GM18870 (cell line): ENCODE measurements around the gene POMGNT1.
A peak's percentile ranks its signal among the peaks of the same experiment; 100 is the strongest.
"Not testable (repeated sequence)": the region's sequence is repeated elsewhere in the genome, so short reads cannot be mapped to it uniquely, and the experiment has no call there.

Experiments used
- ATAC-seq: cut with Tn5 transposase; IDR thresholded peaks from one replicate; pipeline ENCODE4 v1.9.1; 2021; ENCODE audit warnings: moderate library complexity; ENCODE audit not compliant: unreplicated experiment

POMGNT1 gene

DNA sequence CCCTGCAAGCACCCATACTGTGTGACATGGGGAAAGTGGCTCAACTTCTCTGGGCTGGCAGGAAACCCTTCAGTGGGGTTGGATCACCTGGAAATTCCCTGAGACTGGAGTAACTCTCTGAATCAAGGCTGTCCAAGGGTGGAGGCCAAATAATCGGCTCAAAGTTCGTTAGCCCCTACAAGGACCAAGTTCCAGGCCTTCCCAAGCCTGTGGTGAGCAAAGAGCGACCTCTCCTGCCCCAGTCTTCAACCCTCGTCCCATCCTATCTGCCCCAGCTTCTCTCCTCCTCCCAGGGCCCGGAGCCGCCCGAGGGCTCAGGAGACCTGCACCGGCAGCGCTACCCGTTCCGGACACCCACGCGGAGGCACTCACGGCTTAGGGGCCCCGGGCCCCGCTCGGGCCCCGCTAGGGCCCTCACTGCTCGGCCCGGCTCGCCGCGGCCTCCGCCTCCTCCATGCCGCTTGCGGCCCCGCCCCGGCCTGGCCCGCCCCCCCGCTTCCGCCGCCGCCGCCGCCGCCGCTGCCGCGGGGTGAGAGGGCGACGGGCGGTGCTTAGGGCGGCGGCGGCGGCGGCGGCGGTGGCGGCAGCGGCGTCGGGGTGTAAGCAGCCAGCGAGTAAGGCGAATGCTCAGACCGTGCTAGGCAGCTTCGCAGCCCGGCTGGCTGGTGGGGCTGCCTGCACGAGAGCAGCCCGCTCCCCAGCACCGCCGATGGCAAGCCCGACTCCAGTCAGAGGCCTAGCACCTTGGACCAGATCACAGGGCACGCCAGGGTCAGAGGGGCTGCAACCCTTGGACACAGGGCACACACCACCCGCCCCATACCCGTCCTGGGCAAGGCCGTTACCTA is at the start of gene POMGNT1:
Gene POMGNT1 (minus strand): TSS at position 471 of the 848 bp plus-strand sequence. CDS start 613 bp downstream, outside the sequence.
- peak; percentile 39 for ATAC-seq

DNA sequence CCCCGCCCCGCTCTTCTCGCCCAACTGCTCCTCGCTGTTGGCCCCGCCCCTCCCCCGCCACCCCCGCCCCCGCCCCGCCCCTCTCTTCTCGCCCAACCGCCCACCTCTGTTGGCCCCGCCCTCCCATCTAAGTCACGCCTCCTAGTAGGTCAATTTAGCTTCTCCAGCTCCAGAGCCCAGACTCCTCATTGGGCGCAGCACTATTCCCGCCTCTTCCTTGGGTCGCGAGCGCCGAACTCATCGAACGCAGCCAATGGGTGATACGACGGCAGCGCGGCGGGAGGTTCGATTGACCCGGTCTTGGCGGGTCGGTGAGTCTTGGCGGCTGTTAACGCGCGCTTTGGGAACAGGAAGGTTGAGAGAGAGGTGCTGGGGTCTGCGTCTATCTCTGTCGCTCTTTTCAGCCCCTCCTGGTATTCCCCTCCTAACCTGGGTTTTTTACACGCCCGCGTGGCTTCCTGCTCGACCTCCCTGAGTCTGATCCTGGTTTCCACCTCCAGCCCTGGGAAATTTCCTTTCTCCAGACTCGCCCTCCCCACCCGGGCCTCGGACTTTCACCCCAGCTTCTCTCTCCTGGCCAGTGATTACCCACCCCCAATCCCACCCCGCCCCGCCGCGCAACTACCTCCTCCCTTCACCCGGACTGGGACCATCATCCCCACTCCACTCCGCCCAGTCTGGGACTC is 49.3 kb upstream of the POMGNT1 start, which contains the start of gene RAD54L:
Gene RAD54L (plus strand): TSS at position 328 of the 686 bp plus-strand sequence. CDS start 643 bp downstream, outside the sequence.
- peak; percentile 88 for ATAC-seq

DNA sequence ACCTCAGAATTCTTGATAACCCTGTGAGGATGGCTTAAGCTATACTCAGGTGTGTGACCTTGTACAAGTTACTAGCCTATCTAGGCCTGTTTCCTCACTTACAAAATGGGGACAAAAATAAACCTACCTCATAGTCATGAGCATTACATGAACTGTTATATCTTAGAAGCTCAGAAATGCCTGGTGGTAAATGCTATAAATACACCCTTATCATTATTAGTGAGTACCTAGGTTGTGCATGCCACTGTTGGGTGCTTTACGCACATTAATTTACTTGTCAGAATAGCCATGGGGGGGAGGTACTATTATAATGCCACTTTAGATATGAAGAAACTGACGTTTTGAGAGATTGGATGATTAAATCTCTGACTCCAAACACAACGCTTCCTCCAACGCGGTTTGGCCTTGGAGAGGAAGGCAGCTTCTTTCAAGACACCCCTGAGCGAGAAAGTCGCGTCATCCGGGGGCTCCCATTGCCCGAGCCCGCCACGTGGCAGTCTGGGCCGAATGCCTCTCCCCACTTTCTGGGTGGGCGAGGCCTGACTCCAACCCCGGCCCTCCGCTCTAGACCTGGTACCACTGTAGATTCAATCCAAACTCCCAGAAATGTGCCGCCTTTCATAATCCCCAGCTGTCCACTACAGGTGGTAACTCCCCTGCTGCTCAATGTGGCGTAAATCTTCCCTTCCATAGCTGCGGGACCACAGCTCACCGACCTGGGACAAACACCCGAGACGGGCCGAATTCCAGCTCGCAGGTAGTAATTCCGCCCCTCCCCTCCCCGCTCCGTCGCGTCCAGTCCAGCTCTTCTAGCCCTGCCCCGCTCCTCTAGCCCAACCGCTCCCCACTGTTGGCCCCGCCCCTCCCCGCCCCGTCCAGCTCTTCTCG is 48.6 kb upstream of the POMGNT1 start:
- peak; percentile 10 for ATAC-seq

DNA sequence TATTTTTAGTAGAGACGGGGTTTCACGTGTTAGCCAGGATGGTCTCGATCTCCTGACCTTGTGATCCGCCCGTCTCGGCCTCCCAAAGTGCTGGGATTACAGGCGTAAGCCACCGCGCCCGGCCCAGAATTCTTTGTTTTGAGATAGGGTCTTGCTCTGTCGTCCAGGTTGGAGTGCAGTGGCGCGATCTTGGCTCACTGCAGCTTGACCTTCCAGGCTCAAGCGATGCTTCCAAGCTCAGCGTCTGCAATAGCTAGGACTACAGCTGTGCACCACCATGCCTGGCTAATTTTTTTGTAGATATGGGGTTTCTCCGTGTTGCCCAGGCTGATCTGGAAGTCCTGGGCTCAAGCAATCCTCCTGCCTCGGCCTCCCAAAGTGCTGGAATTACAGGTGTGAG is 47.9 kb upstream of the POMGNT1 start:
- not testable (repeated sequence) for ATAC-seq

DNA sequence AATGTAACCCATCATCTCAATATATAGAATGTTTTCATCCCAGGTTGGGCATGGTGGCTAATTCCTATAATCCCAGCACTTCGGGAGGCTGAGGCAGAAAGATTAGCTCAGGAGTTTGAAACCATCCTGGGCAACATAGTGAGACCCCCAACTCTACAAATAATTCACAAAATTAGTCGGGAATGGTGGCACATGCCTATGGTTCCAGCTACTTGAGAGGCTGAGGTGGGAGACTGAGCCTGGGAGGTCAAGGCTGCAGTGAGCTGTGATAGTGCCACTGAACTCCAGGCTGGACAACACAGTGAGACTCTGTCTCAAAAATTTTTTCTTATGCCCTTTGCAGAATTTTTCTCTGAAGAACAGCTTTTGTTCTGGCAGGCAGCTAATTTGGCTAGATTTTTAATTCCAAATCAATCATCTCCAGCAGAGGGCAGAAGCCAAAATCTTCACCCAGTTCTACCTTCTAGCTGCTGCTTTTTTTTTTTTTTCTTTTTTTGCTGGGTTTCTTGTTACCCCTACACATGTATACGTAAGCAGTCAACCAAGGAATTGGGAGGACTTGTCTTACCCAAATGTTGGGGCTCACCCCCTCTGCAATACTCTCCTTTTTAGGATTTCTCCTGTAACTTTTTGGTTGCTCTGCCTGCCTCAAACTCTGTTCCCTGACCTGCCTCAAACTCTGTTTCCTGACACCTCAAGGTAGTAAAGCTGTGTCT is 46.6 kb upstream of the POMGNT1 start:
- no peak for ATAC-seq

DNA sequence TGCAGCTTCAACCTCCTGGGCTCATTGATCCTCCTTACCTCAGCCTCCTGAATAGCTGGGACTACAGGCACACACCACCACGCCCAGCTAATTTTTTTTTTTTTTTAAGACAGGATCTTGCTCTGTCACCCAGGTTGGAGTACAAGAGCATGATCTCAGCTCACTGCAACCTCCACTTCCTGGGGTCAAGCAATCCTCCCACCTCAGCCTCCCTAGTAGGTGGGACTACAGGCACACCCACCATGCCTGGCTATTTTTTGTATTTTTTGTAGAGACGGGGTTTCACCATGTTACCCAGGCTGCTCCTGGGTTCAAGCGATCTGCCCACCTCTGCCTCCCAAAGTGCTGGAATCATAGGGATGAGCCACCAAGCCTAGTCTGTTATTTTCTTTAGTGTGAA is 45.6 kb upstream of the POMGNT1 start:
- ATAC-seq, result not testable (repeated sequence)

DNA sequence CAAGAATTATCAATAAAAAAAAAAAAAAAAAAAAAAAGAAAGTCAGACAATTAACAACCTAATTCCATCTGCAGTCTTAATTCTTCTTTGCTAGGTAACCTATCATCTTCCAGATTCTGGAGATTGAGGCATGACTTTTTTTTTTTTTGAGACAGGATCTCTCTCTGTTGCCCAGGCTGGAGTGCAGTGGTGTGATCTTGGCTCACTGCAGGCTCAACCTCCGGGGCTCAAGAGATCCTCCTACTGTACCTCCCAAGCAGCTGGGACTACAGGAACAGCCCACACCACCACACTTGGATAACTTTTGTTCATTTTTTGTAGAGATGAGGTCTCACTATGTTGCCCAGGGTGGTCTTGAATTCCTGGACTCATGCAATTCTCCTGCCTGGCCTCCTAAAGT is 44.7 kb upstream of the POMGNT1 start:
- ATAC-seq, result no peak

DNA sequence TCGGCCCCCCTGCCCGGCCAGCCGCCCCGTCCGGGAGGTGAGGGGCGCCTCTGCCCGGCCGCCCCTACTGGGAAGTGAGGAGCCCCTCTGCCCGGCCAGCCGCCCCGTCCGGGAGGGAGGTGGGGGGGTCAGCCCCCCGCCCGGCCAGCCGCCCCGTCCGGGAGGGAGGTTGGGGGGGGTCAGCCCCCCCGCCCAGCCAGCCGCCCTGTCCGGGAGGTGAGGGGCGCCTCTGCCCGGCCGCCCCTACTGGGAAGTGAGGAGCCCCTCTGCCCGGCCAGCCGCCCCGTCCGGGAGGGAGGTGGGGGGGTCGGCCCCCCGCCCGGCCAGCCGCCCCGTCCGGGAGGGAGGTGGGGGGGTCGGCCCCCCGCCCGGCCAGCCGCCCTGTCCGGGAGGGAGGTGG is 43.5 kb upstream of the POMGNT1 start:
- ATAC-seq, result not testable (repeated sequence)

DNA sequence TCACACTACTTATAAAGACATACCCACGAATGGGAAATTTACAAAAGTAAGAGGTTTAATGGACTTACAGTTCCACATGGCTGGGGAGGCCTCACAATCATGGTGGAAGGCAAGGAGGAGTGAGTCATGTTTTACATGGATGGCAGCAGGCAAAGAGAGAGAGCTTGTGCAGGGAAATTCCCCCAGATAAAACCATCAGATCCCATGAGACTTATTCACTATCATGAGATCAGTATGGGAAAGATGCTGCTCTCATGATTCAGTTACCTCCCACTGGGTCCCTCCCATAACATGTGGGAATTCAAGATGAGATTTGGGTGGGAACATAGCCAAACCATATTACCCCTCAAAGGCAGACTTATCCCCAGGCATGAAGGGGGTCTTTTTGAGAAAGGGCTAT is 40.6 kb upstream of the POMGNT1 start:
- ATAC-seq, result not testable (repeated sequence)

DNA sequence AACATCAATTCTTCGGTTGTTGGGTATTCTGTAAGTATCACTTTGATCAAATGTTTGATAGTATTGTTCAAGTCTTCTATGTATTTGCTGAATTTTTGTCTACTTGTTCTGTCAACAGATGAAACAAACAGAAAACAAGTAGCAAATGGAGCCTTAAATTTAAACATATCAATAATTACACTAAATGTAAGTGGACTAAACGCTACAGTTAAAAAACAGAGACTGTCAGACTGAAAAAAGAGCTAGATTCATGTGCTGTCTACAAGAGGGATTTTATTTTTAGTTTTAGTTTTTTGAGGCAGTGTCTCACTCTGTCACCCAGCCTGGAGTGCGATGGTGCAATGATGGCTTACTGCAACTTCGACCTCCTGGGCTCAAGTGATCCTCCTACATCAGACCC is 38.6 kb upstream of the POMGNT1 start:
- ATAC-seq, result no peak

DNA sequence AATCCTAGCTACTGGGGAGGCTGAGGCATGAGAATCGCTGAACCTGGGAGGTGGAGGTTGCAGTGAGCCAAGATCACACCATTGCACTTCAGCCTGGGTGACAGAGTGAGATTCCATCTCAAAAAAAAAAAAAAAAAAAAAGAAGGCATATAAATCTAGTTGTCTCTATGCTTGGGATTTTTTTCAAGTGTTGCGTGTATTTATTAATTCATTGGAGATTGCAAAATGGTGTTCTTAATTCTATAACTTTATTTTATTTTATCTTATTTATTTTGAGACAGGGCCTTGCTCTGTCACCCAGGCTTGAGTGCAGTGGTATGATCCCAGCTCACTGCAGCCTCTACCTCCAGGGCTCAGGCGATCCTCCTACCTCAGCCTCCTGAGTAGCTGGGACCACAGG is 33.0 kb upstream of the POMGNT1 start:
- not testable (repeated sequence) for ATAC-seq

DNA sequence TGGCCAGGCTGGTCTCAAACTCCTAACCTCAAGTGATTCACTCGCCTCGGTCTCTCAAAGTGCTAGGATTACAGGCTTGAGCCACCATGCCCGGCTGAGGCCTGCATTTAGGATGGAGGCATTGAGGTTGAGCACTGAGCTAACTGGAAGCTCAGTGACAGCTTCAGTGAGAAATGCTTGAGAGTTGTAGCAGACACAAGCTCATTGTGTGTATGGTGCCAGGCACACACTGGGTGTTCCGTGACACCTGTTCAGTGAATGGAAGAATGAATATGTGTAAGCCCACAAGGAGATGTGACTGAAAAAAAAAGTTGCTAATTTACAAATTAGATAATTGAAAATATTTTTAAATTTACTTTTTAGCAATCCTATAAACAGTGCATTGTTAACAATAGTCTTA is 26.7 kb upstream of the POMGNT1 start:
- ATAC-seq, result no peak

DNA sequence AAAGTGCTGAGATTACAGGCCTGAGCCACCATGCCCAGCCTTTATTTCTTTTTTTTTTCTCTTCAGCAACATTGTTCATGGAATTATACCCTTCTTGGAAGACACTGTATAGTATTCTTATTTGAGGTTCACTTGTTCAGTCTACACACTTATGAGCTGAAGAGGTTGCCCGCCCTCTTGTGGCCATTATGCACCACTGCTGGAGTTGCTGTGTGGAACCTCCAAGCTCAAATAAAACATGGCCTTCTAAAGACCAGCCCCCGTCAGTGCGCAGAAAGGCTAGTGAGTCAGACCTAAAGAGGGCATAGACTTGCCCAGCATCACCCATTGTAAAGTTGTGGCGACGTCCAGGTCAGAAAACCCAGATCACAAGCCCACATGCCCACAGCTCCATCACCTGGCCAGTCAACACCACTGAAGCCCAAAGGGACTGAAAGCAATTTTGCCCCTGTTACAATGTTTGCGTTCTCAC is 25.3 kb upstream of the POMGNT1 start:
- peak; percentile 57 for ATAC-seq

DNA sequence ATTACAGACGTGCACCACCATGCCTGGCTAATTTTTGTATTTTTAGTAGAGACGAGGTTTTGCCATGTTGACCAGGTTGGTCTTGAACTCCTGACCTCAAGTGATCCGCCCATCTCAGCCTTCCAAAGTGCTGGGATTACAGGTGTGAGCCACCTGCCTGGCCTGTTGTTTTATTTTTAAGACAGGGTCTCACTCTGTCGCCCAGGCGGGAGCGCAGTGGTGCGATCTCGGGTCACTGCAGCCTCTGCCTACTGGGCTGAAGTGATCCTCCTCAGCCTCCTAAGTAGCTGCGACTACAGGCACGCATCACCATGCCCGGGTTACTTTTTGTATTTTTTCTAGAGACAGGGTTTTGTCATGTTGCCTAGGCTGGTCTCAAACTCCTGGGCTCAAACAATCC is 24.8 kb upstream of the POMGNT1 start:
- not testable (repeated sequence) for ATAC-seq

DNA sequence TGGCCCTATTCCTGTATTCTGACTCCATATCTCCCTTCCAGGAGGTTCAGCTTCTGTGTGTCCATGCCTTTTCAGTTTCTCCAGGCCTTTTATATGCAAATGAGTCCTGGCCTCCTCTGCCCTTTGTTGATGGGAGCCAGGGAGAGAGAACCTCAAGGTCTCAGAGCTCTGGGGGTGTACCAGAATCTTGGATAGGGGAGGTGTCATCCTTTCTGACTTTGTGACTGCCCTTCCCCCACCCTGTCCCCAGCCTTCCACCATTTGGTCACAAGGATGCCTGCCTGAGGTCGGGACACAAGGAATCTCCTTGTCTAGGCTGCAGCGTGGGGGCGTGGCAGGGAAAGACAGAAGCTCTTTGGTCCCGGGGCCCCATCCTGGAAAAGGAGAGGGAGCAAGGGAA is 23.5 kb upstream of the POMGNT1 start:
- ATAC-seq, result no peak

DNA sequence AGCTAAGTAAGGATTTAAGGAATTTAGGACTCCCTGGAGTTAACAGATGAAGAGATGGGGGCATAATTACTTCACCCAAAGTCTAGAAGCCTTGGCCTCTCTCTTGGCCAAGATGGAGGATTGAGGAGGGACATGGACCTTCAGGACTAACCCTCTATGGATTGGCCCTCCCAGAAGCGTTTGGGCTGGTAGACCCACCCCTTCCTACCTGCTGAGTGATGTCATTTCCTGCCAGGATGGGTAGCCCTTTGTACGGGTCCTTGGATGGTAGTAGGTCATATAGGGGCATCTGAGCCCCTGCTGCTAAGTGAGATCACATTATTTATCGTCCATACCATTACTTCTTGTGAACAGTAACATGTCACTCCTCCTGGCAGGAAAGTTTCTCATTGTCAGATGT is 22.6 kb upstream of the POMGNT1 start:
- no peak for ATAC-seq

DNA sequence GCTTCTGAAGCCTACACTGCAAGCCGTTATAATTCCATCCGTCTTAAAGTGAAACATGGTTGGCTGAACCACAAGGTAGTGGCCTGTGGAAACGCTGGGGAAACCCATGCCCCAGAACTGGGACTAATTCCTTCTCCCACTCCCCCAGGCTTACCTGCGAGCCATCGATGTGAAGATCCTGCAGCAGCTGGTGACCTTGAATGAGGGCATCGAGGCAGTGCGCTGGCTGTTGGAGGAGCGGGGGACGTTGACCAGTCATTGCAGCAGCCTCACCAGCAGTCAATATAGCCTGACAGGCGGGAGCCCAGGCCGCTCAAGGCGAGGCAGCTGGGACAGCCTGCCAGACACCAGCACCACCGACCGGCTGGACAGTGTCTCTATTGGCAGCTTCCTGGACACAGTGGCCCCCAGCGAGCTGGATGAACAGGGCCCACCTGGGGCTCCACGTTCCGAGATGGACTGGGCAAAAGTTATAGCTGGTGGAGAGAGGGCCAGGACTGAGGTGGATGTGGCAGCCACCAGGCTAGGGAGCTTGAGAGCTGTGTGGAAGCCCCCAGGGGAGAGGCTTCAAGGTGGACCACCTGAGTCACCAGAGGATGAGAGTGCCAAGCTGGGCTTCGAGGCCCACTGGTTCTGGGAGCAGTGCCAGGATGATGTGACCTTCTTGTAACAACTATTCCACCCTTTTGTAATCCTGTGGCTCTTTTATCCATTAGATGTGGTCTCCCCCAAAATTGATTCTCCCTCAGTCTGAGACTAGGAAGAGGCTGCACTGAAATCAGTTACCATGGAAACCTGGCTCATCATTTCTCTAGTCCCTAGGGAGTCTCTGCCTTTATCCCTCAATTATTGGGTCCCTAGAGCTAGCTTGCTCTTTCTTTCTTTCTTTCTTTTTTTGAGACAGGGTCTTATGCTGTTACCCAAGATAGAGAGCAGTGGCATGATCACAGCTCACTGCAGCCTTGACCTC is 21.6 kb upstream of the POMGNT1 start:
- no peak for ATAC-seq

DNA sequence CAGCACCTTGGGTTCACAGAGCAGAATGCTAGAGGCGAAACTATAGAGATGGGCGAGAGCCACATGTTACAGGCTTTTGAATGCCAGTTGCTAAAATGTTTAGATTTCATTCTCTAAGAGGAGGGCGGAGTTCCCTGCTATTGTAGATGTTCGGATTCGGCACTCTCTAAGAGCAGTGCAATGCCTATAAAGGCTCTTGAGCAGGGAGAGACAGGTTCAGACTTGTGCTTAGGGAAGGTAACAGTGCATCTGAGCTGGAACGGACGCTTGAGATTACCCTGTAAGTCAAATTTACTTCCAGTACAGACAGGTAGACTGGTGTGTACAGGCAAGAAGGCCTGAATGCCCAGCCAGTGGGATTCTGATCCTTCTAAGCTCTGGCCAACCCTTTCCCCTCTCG is 20.2 kb upstream of the POMGNT1 start:
- ATAC-seq, result no peak

DNA sequence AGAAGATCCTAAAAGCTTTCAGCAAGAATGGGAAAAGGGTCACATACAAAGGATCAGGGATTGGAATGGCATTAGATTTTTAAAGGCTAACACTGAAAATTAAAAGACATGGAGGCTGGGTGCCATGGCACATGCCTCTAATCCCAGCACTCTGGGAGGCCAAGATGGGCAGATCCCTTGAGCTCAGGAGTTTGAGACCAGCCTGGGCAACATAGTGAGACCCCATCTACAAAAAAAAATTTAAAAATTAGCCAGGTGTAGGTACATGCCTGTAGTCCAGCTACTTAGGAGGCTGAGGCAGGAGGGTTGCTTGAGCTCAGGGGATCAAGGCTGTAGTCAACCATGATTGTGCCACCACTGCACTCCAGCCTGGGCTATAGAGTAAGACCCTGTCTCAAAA is 17.3 kb upstream of the POMGNT1 start:
- no peak for ATAC-seq
